SK-N-SH treated with all-trans-retinoic acid at 6 μM for 48 hours (cell line): ENCODE results near the gene TH.
A peak's percentile ranks its signal among the peaks of the same experiment; 100 is the strongest.

Experiments
- ATAC-seq: fragments of 200-7000 bp; cut with Tn5 transposase; 3 replicates; pipeline ENCODE4 v1.9.1; 2020; ENCODE audit warnings: mild to moderate bottlenecking, moderate library complexity
- ARNTL ChIP-seq: fragments of 450-650 bp; formaldehyde crosslinking; IDR thresholded peaks from 2 replicates; pipeline ENCODE4 v1.5.0; 2020; ENCODE audit warnings: low read depth, mild to moderate bottlenecking, moderate library complexity, borderline replicate concordance
- CREB5 ChIP-seq: fragments of 250-450 bp; sonication (Bioruptor Pico); IDR thresholded peaks from 2 replicates; pipeline ENCODE4 v1.5.1; 2020; ENCODE audit warnings: low read depth, mild to moderate bottlenecking, moderate library complexity
- CSDC2 ChIP-seq: fragments of 250-450 bp; sonication (Bioruptor Pico); IDR thresholded peaks from 2 replicates; pipeline ENCODE4 v1.5.0; 2020; ENCODE audit warnings: mild to moderate bottlenecking, moderate library complexity
- ESRRG ChIP-seq: fragments of 250-450 bp; sonication (Bioruptor Pico); IDR thresholded peaks from 2 replicates; pipeline ENCODE4 v1.6.1; 2021; ENCODE audit warnings: mild to moderate bottlenecking
- GLIS3 ChIP-seq: fragments of 250-450 bp; sonication (Bioruptor Pico); IDR thresholded peaks from 2 replicates; pipeline ENCODE4 v1.5.0; 2020; ENCODE audit warnings: mild to moderate bottlenecking, moderate library complexity
- ISL1 ChIP-seq: fragments of 250-450 bp; sonication (Bioruptor Pico); IDR thresholded peaks from 2 replicates; pipeline ENCODE4 v2.1.2; 2022; ENCODE audit warnings: mild to moderate bottlenecking, moderate library complexity
- OSR1 ChIP-seq: fragments of 250-450 bp; sonication (Bioruptor Pico); IDR thresholded peaks from 2 replicates; pipeline ENCODE4 v1.8.0; 2022; ENCODE audit warnings: moderate library complexity, mild to moderate bottlenecking, inconsistent platforms
- POU6F1 ChIP-seq: fragments of 250-450 bp; sonication (Bioruptor Pico); IDR thresholded peaks from 2 replicates; pipeline ENCODE4 v1.8.0; 2021; ENCODE audit warnings: low read depth, mild to moderate bottlenecking, moderate library complexity, borderline replicate concordance
- PPARA ChIP-seq: fragments of 250-450 bp; sonication (Bioruptor Pico); IDR thresholded peaks from 2 replicates; pipeline ENCODE4 v1.5.0; 2020; ENCODE audit warnings: mild to moderate bottlenecking, borderline replicate concordance
- RARB ChIP-seq: fragments of 250-450 bp; sonication (Bioruptor Pico); IDR thresholded peaks from 2 replicates; pipeline ENCODE4 v1.8.0; 2021; ENCODE audit warnings: mild to moderate bottlenecking, moderate library complexity
- SNAI2 ChIP-seq: fragments of 250-450 bp; sonication (Bioruptor Pico); IDR thresholded peaks from 2 replicates; pipeline ENCODE4 v1.5.0; 2020; ENCODE audit warnings: mild to moderate bottlenecking, moderate library complexity
- TCF4 ChIP-seq: fragments of 250-450 bp; sonication (Bioruptor Pico); IDR thresholded peaks from 2 replicates; pipeline ENCODE4 v1.8.0; 2021; ENCODE audit warnings: mild to moderate bottlenecking, moderate library complexity, borderline replicate concordance
- TOX ChIP-seq: fragments of 250-450 bp; sonication (Bioruptor Pico); IDR thresholded peaks from 2 replicates; pipeline ENCODE4 v1.8.0; 2021; ENCODE audit warnings: mild to moderate bottlenecking, moderate library complexity, borderline replicate concordance
- ZFP3 ChIP-seq: fragments of 250-450 bp; sonication (Bioruptor Pico); IDR thresholded peaks from 2 replicates; pipeline ENCODE4 v1.5.0; 2020; ENCODE audit warnings: mild to moderate bottlenecking, moderate library complexity
- ZFP30 ChIP-seq: fragments of 450-650 bp; formaldehyde crosslinking; IDR thresholded peaks from 2 replicates; pipeline ENCODE4 v1.5.0; 2022; ENCODE audit warnings: mild to moderate bottlenecking, moderate library complexity
- ZNF565 ChIP-seq: fragments of 450-650 bp; formaldehyde crosslinking; conservative IDR thresholded peaks from 2 replicates; pipeline ENCODE4 v1.5.0; 2020; ENCODE audit warnings: low read depth, mild to moderate bottlenecking, moderate library complexity
- ZNF70 ChIP-seq: fragments of 450-650 bp; formaldehyde crosslinking; IDR thresholded peaks from 2 replicates; pipeline ENCODE4 v1.5.0; 2020; ENCODE audit warnings: mild to moderate bottlenecking, moderate library complexity
- ZNF8 ChIP-seq: fragments of 450-650 bp; formaldehyde crosslinking; IDR thresholded peaks from 2 replicates; pipeline ENCODE4 v1.5.0; 2020; ENCODE audit warnings: mild to moderate bottlenecking, moderate library complexity
- TF ChIP-seq, protein P1 (sequence below): fragments of 250-450 bp; sonication (Bioruptor Pico); IDR thresholded peaks from 2 replicates; pipeline ENCODE4 v1.5.1; 2021; ENCODE audit warnings: mild to moderate bottlenecking, moderate library complexity
- TF ChIP-seq, protein P2 (sequence below): fragments of 250-450 bp; sonication (Bioruptor Pico); IDR thresholded peaks from 2 replicates; pipeline ENCODE4 v1.8.0; 2020; ENCODE audit warnings: mild to moderate bottlenecking, moderate library complexity, borderline replicate concordance

The TH gene

GRCh38 chr11:2196970-2197770 lies 25.6 kb upstream of the TH start:
- TF ChIP-seq PPARA = no peak
- no peak for TF ChIP-seq POU6F1 (CRISPR knock-in tag)
- TF ChIP-seq, protein P1, sequence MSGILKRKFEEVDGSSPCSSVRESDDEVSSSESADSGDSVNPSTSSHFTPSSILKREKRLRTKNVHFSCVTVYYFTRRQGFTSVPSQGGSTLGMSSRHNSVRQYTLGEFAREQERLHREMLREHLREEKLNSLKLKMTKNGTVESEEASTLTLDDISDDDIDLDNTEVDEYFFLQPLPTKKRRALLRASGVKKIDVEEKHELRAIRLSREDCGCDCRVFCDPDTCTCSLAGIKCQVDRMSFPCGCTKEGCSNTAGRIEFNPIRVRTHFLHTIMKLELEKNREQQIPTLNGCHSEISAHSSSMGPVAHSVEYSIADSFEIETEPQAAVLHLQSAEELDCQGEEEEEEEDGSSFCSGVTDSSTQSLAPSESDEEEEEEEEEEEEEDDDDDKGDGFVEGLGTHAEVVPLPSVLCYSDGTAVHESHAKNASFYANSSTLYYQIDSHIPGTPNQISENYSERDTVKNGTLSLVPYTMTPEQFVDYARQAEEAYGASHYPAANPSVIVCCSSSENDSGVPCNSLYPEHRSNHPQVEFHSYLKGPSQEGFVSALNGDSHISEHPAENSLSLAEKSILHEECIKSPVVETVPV (CRISPR knock-in tag) = no peak
- TF ChIP-seq GLIS3 (CRISPR knock-in tag) = no peak
- no peak for TF ChIP-seq ZNF565 (CRISPR knock-in tag)
- TF ChIP-seq ARNTL = no peak
- TF ChIP-seq ZFP3 = no peak
- TF ChIP-seq ZNF8 (CRISPR knock-in tag) = no peak
- TF ChIP-seq SNAI2 = no peak
- TF ChIP-seq, protein P2, sequence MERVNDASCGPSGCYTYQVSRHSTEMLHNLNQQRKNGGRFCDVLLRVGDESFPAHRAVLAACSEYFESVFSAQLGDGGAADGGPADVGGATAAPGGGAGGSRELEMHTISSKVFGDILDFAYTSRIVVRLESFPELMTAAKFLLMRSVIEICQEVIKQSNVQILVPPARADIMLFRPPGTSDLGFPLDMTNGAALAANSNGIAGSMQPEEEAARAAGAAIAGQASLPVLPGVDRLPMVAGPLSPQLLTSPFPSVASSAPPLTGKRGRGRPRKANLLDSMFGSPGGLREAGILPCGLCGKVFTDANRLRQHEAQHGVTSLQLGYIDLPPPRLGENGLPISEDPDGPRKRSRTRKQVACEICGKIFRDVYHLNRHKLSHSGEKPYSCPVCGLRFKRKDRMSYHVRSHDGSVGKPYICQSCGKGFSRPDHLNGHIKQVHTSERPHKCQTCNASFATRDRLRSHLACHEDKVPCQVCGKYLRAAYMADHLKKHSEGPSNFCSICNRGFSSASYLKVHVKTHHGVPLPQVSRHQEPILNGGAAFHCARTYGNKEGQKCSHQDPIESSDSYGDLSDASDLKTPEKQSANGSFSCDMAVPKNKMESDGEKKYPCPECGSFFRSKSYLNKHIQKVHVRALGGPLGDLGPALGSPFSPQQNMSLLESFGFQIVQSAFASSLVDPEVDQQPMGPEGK (CRISPR knock-in tag) = no peak
- no peak for TF ChIP-seq OSR1 (CRISPR knock-in tag)
- no peak for TF ChIP-seq CSDC2
- no peak for TF ChIP-seq RARB (CRISPR knock-in tag)
- no peak for TF ChIP-seq CREB5
- TF ChIP-seq ZNF70 (CRISPR knock-in tag) = no peak
- peak; percentile 83 for ATAC-seq

DNA sequence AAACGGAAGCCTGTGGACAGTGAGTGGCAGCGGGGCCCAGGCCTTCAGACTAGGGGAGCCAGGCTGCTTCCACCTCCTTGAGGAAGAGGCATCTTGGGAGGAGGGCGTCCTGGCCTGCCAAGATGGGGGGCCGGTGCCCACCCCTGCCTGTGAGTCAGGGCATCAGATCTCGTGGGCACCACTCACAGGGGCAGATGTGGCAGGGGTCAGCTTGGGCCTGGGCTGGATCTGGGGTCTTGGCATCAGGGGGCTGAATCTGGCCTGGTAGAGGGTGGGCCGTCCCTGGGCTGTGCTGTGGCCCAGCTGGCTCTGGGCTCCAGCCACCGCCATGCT lies 24.1 kb upstream of the TH start:
- TF ChIP-seq ZFP30 (CRISPR knock-in tag) = no peak
- TF ChIP-seq, protein P1 (CRISPR knock-in tag) = no peak
- no peak for TF ChIP-seq TOX (CRISPR knock-in tag)
- TF ChIP-seq ZNF565 (CRISPR knock-in tag) = no peak
- TF ChIP-seq ESRRG (CRISPR knock-in tag) = no peak
- no peak for TF ChIP-seq CREB5
- no peak for TF ChIP-seq ZNF70 (CRISPR knock-in tag)
- TF ChIP-seq ZNF8 (CRISPR knock-in tag) = no peak
- TF ChIP-seq ISL1 (CRISPR knock-in tag) = no peak
- TF ChIP-seq CSDC2 = no peak
- TF ChIP-seq ARNTL = no peak
- TF ChIP-seq RARB (CRISPR knock-in tag) = no peak
- no peak for TF ChIP-seq TCF4 (CRISPR knock-in tag)
- no peak for ATAC-seq
